ENCODE results near the gene MFSD2B. TPM values are rescaled to one million over a fixed set of nuclear protein-coding genes. Genes with fewer than 3 reads are reported as not detected.
A peak's percentile ranks its signal among the peaks of the same experiment; 100 is the strongest.
"Not testable (repeated sequence)": the region's sequence is repeated elsewhere in the genome, so short reads cannot be mapped to it uniquely, and the experiment has no call there.

MFSD2B gene
- total and polyA plus RNA-seq, 8 donors: 0.12 to 0.61 TPM; not detected in 6

DNA sequence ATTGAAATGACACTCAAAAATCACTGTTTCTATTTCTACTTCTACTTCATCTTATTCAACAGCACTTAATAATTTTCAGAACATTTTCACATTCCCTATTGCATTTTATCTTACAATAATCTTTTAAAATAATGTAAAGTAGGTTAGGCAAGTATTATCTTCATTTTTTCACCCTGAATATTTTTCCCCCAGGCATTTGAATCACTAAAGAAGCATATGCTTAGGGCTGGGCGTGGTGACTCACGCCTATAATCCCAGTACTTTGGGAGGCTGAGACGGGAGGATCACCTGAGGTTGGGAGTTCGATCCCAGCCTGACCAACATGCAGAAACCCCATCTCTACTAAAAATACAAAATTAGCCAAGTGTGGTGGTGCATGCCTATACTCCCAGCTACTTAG lies 30.6 kb downstream of the MFSD2B start:
- DNase-seq: no peak
- 84 to 96% (median 95%) methylated on average over 4 of the region's 4 CpGs for WGBS, 5 donors
- intact Hi-C loops (cut with DNase I; ENCODE audit: low total_unique reads): no loop called here

GRCh38 chr2:24043133-24043532 lies 33.2 kb downstream of the MFSD2B start:
- H3K4me3 ChIP-seq; intact Hi-C loops (cut with DNase I; ENCODE audit: low total_unique reads); H3K27me3 ChIP-seq; H3K27ac ChIP-seq; DNase-seq; H3K9me3 ChIP-seq: not testable (repeated sequence)
- peaks cover 8 to 28% (median 17%) of the 10 kb centered on the region in 4 donors for H3K4me1 ChIP-seq
- peaks cover 7 to 15% (median 14%) of the 10 kb centered on the region in 4 donors for H3K36me3 ChIP-seq
- WGBS, 5 donors: 94 to 98% (median 95%) methylated on average over 6 of the region's 6 CpGs

More for the DNA sequence above, 30.6 kb downstream of the MFSD2B start:
- Histone ChIP-seq H3K36me3 (peaks cover 19 to 35% (median 30%) of the 10 kb centered on the region in 4 donors), H3K27ac (no peak overlapping the region), H3K4me3 (no peak overlapping the region), H3K4me1 (peaks cover 0 to 12% (median 4%) of the 10 kb centered on the region in 4 donors), H3K27me3 (no peaks in the 10 kb centered on the region), H3K9me3 (no peaks in the 10 kb centered on the region)
- TF ChIP-seq EP300 (IDR thresholded peaks at IDR 0.05) (no peak), POLR2A (IDR thresholded peaks at IDR 0.05) (no peak), CTCF (IDR thresholded peaks at IDR 0.05) (no peak), POLR2AphosphoS5 (IDR thresholded peaks at IDR 0.05) (no peak)

- intact Hi-C loops (cut with DNase I; ENCODE audit: low total_unique reads): no loop called here
- DNase-seq: no peak
- no peak for TF ChIP-seq CTCF (IDR thresholded peaks at IDR 0.05)
- TF ChIP-seq POLR2A (IDR thresholded peaks at IDR 0.05): no peak
- no peak for TF ChIP-seq EP300 (IDR thresholded peaks at IDR 0.05)
- TF ChIP-seq POLR2AphosphoS5 (IDR thresholded peaks at IDR 0.05): no peak
- peaks cover 0 to 2% (median 0%) of the 10 kb centered on the region in 4 donors for H3K9me3 ChIP-seq
- peaks cover 0 to 8% (median 3%) of the 10 kb centered on the region in 3 donors for H3K27me3 ChIP-seq
- H3K4me1 ChIP-seq: peaks cover 20 to 46% (median 39%) of the 10 kb centered on the region in 4 donors
- no peaks in the 10 kb centered on the region for H3K36me3 ChIP-seq
- peak overlapping the region in 3 of 4 donors; percentile 61 to 87 (median 70) for H3K4me3 ChIP-seq
- WGBS, 5 donors: 74 to 84% (median 80%) methylated on average over 11 of the region's 11 CpGs
- H3K27ac ChIP-seq: no peak overlapping the region
Observed at GRCh38 chr2:24045511-24046508, 35.9 kb downstream of the MFSD2B start.

DNA sequence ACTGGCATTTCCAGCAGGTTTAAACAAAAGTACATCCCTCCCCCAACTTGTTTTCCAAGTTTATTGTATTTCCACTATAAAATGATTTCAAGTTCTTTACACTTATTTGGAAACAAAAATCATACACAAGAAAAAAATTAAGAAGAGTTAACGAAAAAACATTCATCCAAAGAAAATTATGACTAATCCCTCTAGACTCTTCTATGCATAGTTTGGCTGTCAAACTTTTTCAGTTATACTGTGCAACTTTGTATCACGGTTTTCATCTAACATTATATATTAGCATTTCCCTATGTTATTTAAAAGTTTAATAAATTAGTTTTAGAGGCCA lies 36.7 kb downstream of the MFSD2B start:
- peaks cover 0 to 8% (median 3%) of the 10 kb centered on the region in 3 donors for H3K27me3 ChIP-seq
- H3K36me3 ChIP-seq: no peaks in the 10 kb centered on the region
- DNase-seq: no peak
- peak overlapping the region in 4 of 5 donors; percentile 75 to 85 (median 80) for H3K27ac ChIP-seq
- H3K9me3 ChIP-seq: peaks cover 0 to 2% (median 0%) of the 10 kb centered on the region in 4 donors
- intact Hi-C loops (cut with DNase I; ENCODE audit: low total_unique reads): no loop called here
- TF ChIP-seq POLR2AphosphoS5 (IDR thresholded peaks at IDR 0.05) (no peak), EP300 (IDR thresholded peaks at IDR 0.05) (no peak), POLR2A (IDR thresholded peaks at IDR 0.05) (no peak), CTCF (IDR thresholded peaks at IDR 0.05) (no peak)
- peaks cover 20 to 52% (median 46%) of the 10 kb centered on the region in 4 donors for H3K4me1 ChIP-seq
- 1 to 4% (median 2%) methylated on average over 2 of the region's 2 CpGs for WGBS, 5 donors
- H3K4me3 ChIP-seq: peak overlapping the region; percentile 61 to 87 (median 73)
